Measurements from ENCODE around the gene RORB.

DNA sequence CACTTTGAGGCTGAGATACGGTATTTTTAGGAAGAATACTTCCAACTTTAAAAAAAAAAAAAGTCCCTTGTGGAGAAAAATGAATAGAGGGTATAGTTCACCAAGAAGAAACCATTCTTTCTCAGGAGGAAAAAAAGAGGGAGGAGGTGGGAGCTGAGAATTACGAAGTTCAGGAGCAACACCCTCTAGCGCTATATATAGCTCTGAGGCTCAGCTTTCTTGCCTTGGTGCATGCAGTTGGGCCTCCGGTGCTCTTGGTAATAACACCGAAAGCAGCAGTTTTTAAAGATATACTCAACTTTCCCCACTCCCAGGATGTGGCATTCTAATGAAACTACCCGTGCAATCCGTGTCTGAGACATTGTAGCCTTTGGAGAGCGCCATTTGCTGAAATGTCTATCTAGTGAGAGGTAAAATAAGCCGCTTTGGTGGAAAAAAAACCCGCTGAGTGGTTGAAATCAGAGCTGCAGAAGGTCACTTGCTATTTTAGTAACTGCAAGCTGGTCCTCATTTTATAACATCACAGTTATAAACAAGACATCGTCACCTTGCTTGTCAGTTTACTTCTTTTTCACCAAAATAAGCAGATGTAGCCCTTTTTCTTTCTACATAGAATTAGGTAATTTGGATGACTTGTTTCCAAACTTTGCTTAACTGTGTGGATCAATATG, 156.4 kb downstream of the RORB start:
- TF ChIP-seq CTCF (IDR thresholded peaks at IDR 0.05) (no peak), EP300 (IDR thresholded peaks at IDR 0.05) (no peak)

Measured in suprapubic skin (tissue), 3 donors.